Stimulated activated CD8-positive, alpha-beta memory T cell treated with anti-CD3 and anti-CD28 coated beads, Interleukin-15, amount 100 ng/mL, for 24 hours (primary cell): Measurements from ENCODE around the gene GSTT4.
"Not testable (repeated sequence)": the region's sequence is repeated elsewhere in the genome, so short reads cannot be mapped to it uniquely, and the experiment has no call there.

ENCODE experiments used
- DNase-seq: peaks from one replicate; pipeline ENCODE4 v3.0.0-alpha.2; 2020; ENCODE audit warnings: low read depth

GSTT4 gene

DNA sequence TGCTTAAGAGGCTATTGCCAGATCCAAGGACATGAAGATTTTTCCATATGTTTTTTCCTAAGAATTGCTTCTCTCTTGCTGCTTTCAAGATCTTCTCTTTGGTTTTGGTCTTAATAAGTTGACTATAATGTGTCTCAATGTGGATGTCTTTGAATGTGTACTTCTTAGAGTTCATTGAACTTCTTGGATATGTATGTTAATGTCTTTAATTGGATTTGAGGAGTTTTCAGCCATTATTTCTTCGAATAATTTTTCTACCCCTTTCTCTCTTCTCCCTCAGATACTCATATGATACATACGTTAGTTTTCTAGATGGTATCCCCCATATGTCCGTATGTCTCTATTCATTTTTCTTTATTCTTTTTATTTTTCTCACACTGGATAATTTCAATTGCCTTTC is 19.1 kb upstream of the GSTT4 start:
- no peak for DNase-seq

DNA sequence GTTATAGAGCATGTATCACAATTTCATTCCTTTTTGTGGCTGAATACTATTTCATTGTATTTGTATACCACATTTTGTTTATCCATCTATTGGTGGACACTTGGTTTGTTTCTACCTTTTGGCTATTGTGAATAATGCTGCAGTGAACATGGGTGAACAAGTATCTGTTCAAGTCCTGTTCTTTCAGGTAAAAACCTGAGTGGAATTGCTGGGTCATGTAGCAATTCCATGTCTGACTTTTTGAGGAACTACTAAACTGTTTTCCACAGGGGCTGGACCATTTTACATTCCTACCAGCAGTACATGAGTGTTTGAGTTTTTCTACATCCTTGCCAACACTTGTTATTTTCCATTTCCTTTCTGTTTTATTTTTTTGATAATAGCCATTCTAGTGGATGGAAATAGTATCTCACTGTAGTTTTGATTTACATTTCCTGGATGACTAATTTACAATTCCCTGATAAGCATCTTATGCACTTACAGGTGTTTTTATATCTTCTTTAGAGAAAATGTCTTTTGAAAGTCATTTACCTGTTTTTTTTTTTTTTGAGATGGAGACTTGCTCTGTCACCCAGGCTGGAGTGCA is 18.0 kb upstream of the GSTT4 start:
- no peak for DNase-seq

GRCh38 chr22:24021304-24021703 is 16.1 kb upstream of the GSTT4 start:
- DNase-seq = no peak

- no peak for DNase-seq
Observed at GRCh38 chr22:24016156-24016555, 10.9 kb upstream of the GSTT4 start.

DNA sequence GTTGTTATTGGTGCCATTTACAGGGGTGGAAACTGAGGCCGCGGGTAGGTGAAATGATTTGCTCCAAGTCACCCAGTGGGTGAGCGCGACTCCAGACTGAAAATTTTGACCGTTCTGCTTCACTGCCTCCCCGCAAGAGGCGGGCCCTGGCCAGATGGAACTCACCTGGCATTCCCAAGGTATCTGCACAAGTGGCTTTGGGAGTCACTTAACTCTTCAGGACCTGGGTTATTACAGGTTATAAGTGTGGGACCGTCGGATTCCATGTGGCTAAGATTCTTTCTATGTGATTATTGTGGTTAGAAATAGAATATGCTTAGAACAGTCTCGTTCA is 6.4 kb upstream of the GSTT4 start:
- DNase-seq = no peak

DNA sequence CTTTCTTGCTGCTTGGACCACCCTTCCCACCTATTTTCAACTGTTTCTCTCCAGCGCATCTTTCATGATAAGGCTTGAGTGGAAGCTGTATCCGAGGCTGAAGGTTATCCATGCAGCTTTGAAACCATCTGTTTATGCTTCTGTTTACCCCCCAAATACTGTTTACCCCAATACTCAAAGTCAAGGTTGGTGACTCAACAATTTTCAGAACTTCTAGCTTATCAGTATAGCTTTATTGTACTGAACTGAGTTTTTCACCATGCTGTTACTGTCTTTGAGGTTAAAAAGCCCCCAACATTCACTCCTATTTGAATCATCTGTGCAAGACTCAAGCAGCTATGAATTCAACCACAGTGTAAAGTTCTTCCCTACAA is 4.8 kb upstream of the GSTT4 start:
- no peak for DNase-seq

DNA sequence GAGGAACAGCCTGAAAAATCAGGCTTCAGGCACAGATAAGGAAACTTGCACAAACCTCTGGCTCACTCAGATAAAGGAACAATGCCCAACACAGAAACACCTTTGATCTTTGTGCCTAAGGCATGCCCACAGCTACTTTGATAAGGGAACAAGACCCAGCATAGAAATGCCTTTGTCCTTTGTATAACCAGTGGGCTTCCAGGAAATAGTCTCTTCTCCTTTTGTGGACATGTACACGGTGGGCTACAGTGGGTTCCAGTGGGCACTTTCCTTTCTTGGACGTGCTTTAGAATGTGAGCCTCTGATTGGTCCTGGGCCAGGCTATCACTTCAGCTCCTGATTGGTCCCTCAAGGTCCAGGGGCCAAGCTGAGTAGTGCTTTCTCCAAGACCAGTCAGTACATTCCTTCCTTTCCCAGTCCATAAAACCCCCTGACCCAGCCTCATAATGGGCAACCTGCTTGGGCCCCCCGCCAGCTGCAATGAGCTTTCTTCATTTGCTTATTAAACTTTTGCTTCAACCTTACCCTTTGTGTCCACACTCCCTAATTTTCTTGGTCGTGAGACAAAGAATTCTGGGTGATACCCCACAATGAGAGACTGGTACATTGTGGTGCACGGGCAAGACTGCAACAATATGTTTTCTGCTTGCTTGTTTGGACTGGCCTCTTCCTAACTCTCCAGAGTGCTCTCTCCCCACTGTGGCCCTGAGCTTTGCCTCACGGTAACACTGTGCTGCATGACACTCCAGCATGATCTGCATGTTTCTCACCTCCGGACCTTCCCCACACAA is 4.2 kb upstream of the GSTT4 start:
- no peak for DNase-seq

DNA sequence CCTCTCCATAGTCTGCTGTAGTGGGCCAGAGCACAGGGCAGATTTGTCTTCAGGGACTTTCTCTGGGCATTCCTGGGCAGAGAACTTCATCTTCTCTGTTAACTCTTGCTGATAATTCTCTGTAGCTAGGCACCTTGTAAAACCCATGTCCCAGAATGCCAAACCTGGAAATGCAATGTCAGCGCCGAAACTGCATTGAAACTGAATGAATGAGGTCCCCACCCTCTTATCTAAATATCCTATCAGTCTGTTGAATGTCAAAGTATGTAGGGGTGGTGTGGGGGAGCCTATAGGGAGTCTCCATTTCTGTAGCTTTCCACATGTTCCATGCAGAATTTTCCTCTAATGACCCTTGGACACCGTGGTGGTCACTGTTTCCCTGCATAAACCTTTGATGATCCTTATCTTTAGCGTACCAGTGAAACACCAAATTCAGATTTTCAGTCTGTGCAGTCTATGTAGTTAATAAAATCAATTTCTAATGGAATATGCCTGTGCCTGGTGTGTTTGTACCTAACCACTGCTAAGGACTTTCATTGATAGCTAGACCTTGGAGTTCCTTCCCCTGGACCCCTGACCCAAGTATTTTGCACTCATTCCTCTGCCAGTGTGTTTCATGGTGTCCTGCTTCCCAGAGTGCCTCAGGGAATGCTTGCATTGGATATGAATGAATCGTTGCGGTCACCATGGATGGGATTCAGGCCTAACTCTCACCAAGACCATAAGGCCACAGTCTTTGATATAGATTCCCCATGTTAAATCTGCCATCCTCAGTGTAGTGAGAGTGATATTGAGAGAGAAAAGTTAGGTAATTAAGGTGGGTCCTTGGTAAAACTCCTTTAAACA is 3.4 kb upstream of the GSTT4 start:
- DNase-seq = no peak

DNA sequence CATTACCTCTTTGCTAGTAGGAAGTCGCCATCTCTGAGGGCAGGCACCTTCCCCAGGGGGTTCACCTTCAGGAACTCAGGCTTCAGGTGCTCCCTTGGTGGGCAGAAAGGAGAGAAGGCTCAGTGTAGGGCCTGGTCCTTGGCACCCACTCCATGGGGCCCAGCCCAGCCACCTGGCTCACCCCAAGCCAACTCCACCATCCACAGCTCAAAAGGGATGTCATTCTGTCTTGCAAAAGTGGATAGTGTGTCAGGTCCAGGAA is 2.7 kb upstream of the GSTT4 start:
- no peak for DNase-seq

- DNase-seq = no peak
Observed at GRCh38 chr22:24007253-24008021, 2.2 kb upstream of the GSTT4 start.

GRCh38 chr22:24006914-24007214 is 1.6 kb upstream of the GSTT4 start:
- no peak for DNase-seq

DNA sequence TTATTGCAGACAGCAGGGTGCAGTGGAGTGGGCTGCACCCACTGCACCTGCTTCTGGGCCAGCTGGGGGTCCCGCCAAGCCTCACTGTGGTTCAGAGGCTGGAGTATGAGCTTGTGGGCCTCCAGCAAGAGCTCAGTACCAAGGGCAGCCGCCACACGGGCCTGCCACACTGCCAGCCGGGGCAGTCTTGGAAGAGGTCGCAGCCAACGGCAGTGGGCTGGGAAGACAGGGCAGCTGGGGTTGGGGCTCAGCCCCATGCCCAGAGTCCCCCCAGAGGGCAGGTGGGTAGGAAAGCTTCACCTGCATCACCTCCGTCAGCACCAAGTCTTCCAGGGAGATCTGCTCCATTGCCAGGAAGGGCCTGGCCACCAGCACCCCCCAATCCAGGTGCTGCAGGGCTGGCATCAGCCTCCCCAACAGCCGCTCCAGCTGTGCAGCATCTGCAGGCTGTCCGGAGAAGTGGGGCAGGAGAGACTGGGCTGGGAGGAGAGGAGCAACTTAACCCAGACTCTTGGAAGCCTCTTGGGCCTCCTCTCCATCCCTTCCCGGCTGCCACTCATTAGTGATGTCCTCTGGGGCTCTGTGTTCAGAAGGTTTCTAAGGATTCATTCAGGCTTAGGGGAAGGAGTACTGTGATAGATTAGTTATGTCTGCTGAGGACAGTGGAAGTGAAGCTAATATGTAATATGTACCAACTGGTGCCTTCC is 1.1 kb upstream of the GSTT4 start:
- DNase-seq = no peak

DNA sequence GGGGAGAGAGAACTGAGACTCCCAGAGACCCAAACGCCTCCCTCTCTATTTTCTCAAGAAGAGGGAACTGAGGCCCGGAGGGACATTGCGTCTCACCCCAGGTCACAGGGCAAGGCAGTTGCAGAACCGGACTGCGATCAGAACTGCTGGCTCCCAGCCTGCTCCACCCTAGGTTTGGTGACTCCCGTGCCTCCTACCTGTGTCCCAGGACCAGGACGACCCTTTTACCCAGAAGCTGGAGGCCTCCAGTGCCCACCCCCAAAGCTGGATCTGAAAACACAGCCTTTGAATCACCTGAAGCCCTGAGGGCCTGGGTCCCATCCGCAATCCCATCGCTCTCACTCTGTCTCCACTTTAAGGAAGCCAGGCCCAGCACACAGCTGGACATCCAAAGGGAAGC is 1.4 kb downstream of the GSTT4 start:
- no peak for DNase-seq

- DNase-seq = no peak
Observed at GRCh38 chr22:24002851-24003250, 2.4 kb downstream of the GSTT4 start.

DNA sequence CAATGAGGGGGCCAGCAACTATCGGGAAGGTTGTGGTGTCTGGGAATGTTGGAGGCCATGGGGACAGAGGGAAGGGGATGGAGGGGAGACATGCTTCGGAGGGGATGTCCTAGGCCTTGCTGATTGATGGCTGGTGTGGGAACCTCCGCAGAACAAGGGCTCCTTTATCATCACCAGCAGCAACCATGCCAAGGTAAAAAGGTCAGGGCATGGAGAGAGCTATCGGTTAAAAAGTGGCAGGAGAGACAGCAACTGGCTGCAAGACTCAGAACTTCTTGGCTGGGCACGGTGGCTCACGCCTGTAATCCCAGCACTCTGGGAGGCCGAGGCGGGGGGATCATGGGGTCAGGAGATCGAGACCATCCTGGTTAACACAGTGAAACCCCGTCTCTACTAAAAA is 3.0 kb downstream of the GSTT4 start:
- no peak for DNase-seq

- DNase-seq = no peak
Observed at GRCh38 chr22:24001314-24001713, 3.9 kb downstream of the GSTT4 start.

DNA sequence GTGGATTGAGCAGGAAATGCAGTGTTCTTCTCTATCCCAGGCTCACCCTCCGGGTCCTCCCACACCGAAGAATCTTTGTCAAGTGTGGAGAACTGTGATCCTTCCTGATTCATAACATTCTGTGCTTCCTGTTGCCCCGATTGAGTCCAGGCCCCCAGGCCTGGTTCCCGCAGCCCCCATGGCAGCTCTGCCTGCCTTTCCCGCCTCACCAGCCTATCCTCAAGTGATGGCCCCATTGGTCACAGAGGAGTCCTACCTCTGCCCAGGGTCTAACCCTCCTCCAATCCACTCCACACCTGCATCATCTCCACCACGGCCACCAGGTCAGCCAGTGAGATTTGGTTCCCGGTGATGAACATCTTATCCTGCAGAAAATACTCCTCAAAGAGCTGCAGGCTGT is 5.5 kb downstream of the GSTT4 start:
- not testable (repeated sequence) for DNase-seq

GRCh38 chr22:23997092-23997491 is 8.2 kb downstream of the GSTT4 start:
- DNase-seq = no peak

DNA sequence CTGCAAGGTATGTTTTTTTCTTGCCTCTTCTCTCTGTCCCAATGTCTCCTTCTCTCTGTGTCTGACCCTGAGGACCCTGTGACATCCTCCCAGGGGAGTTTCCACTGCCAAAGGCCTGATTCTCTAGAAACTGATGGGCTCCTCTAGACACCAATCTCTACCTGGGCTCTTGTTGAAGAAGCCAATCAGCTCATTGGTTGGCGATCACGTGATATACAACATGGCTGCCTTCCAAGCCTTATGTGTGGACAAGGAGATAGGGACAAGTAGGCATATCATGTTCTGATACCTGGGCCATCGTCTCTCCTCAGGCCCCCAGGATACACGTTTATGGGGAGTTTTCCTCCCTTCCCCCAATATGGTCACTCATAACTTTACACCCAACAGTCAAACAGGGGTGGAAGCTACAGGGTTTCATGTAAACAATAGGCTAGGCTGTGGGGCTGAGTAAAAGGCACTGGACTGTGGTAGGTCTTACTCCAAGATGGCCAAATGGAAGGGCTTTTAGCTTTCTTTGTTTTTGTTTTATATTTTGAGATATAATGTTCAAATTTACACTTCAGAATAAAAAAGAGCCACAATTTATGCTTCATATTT is 11.6 kb downstream of the GSTT4 start:
- DNase-seq = not testable (repeated sequence)

DNA sequence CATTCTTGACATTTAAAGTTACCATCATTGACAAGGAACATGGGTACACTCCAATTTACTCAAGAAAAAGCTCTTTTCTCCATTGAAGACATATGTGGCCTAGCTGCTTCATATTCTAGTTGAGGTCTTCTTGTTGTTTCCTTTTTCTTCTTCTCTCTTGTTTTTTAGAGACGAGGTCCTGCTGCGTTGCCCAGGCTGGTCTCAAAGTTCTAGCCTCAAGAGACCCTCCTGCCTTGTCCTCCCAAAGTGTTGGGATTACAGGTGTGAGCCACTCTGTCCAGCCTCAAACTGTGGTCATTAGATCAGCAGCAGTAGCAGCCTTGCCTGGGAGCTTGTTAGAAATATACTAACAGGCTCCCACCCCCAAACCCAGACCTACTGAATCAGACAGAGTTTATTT is 12.2 kb downstream of the GSTT4 start:
- DNase-seq = not testable (repeated sequence)

GRCh38 chr22:23989583-23990244 is 15.5 kb downstream of the GSTT4 start:
- not testable (repeated sequence) for DNase-seq
